OCI-LY3 (cell line): ENCODE results near the gene RSAD2.

Experiments
- EZH2phosphoT487 ChIP-seq: fragments of 200-600 bp; shearing (Covaris generic); IDR thresholded peaks from 2 replicates; pipeline ENCODE4 v1.6.1; 2018; ENCODE audit warnings: antibody characterized with exemption, mixed run types, low read depth
- TF ChIP-seq, protein P1 (sequence below): fragments of 200-600, 300-600 bp; sonication (generic); IDR thresholded peaks from 2 replicates; pipeline ENCODE4 v1.5.1; 2014; ENCODE audit warnings: antibody characterized with exemption, low read length, low read depth

DNA sequence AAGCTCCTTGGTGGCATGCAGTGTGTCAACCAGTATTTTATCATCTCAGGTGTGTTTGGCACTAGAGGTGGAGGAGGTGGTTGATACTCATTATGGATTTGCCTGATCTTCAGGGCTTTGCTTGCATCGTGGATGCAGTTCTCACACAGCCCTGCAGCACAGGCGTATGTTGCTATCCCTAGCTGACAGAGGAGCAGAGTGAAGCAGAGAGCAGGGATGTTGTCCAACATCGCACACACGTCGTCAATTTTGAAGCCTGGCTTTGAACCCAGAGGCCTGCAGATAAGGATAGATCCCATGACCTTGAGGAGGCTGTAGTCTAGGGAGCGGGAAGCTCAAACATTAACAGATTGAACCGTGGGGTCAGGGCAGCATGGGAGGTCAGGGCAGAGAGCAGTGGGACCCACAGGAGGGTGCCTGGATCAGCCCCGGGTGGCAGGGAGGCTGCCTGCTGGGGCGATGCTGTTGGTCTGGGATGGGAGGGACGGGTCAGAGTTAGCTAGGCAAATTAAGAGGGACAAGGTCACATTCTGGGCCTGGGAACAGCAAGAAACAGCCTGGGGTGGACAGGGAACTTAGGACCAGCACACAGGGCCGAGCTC lies 43.8 kb downstream of the RSAD2 start:
- TF ChIP-seq, protein P1, sequence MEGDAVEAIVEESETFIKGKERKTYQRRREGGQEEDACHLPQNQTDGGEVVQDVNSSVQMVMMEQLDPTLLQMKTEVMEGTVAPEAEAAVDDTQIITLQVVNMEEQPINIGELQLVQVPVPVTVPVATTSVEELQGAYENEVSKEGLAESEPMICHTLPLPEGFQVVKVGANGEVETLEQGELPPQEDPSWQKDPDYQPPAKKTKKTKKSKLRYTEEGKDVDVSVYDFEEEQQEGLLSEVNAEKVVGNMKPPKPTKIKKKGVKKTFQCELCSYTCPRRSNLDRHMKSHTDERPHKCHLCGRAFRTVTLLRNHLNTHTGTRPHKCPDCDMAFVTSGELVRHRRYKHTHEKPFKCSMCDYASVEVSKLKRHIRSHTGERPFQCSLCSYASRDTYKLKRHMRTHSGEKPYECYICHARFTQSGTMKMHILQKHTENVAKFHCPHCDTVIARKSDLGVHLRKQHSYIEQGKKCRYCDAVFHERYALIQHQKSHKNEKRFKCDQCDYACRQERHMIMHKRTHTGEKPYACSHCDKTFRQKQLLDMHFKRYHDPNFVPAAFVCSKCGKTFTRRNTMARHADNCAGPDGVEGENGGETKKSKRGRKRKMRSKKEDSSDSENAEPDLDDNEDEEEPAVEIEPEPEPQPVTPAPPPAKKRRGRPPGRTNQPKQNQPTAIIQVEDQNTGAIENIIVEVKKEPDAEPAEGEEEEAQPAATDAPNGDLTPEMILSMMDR: no peak
- no peak for TF ChIP-seq EZH2phosphoT487
